Fibroblast of upper back skin (primary cell): Measurements from ENCODE around the gene PPM1J.
A peak's percentile ranks its signal among the peaks of the same experiment; 100 is the strongest.

ENCODE experiments used
- DNase-seq: peaks from one replicate; pipeline ENCODE4 v3.0.0-alpha.2; 2013

The PPM1J gene

GRCh38 chr1:112720800-112721199 lies 5.7 kb upstream of the PPM1J start:
- DNase-seq = no peak

GRCh38 chr1:112719706-112720105 lies 4.6 kb upstream of the PPM1J start:
- DNase-seq = no peak

- DNase-seq = peak; percentile 59
Measured at GRCh38 chr1:112718691-112719418, 3.7 kb upstream of the PPM1J start.

- no peak for DNase-seq
Measured at GRCh38 chr1:112717263-112717873, 2.2 kb upstream of the PPM1J start.

- DNase-seq = peak; percentile 88
Measured at GRCh38 chr1:112716133-112716720, 1.1 kb upstream of the PPM1J start.

GRCh38 chr1:112714313-112715263 lies 544 bp downstream of the PPM1J start:
- no peak for DNase-seq

GRCh38 chr1:112713466-112714312 lies 1.4 kb downstream of the PPM1J start:
- no peak for DNase-seq

- no peak for DNase-seq
Measured at GRCh38 chr1:112712701-112713128, 2.4 kb downstream of the PPM1J start.

- no peak for DNase-seq
Measured at GRCh38 chr1:112712191-112712590, 2.9 kb downstream of the PPM1J start.

- no peak for DNase-seq
Measured at GRCh38 chr1:112711670-112712069, 3.5 kb downstream of the PPM1J start.

- no peak for DNase-seq
Measured at GRCh38 chr1:112711041-112711440, 4.1 kb downstream of the PPM1J start.

GRCh38 chr1:112710586-112710985 lies 4.5 kb downstream of the PPM1J start:
- DNase-seq = no peak

GRCh38 chr1:112710159-112710558 lies 5.0 kb downstream of the PPM1J start:
- DNase-seq = no peak

- DNase-seq = no peak
Measured at GRCh38 chr1:112708489-112708888, 6.6 kb downstream of the PPM1J start.

- DNase-seq = no peak
Measured at GRCh38 chr1:112708002-112708448, 7.1 kb downstream of the PPM1J start.

GRCh38 chr1:112707221-112708001 lies 7.7 kb downstream of the PPM1J start:
- DNase-seq = peak; percentile 86

- DNase-seq = peak; percentile 63
Measured at GRCh38 chr1:112706505-112707220, 8.5 kb downstream of the PPM1J start, which contains the start of gene RHOC. Gene RHOC (minus strand): TSS chr1:112707127. CDS start chr1:112703799, 3,328 bp downstream.

- DNase-seq = peak; percentile 98
Measured at GRCh38 chr1:112704934-112705627, 10.1 kb downstream of the PPM1J start.

- DNase-seq = no peak
Measured at GRCh38 chr1:112704391-112704933, 10.7 kb downstream of the PPM1J start.
